H9 (cell line): ENCODE measurements around the gene ASB18. TPM values are rescaled to one million over a fixed set of nuclear protein-coding genes. Genes with fewer than 3 reads are reported as not detected.
A peak's percentile ranks its signal among the peaks of the same experiment; 100 is the strongest.

Experiments used
- DNase-seq: peaks from one replicate; pipeline ENCODE4 v3.0.0-alpha.2; 2017
- H2AFZ ChIP-seq: one replicate; pipeline ENCODE4 v1.6.1; 2013; ENCODE audit warnings: mild to moderate bottlenecking, low read length, control low read depth, moderate library complexity
- H2AK5ac ChIP-seq: 2 replicates; pipeline ENCODE4 v1.6.1; 2013; ENCODE audit warnings: low read length, control low read depth, mixed read lengths; ENCODE audit not compliant: insufficient read length
- H2BK120ac ChIP-seq: one replicate; pipeline ENCODE4 v1.6.1; 2013; ENCODE audit warnings: low read depth, mild to moderate bottlenecking, low read length, control low read depth, inconsistent platforms; ENCODE audit not compliant: poor library complexity, severe bottlenecking
- H2BK12ac ChIP-seq: 2 replicates; pipeline ENCODE4 v1.6.1; 2013; ENCODE audit warnings: low read length, control low read depth, mixed read lengths, low read depth; ENCODE audit not compliant: insufficient read length
- H2BK15ac ChIP-seq: 2 replicates; pipeline ENCODE4 v1.6.1; 2013; ENCODE audit warnings: low read depth, low read length, control low read depth
- H2BK20ac ChIP-seq: one replicate; pipeline ENCODE4 v1.6.1; 2013; ENCODE audit warnings: low read depth, mild to moderate bottlenecking, low read length, control low read depth, inconsistent platforms; ENCODE audit not compliant: poor library complexity, severe bottlenecking
- H2BK5ac ChIP-seq: 2 replicates; pipeline ENCODE4 v1.6.1; 2013; ENCODE audit warnings: low read length, control low read depth, mixed read lengths; ENCODE audit not compliant: insufficient read length
- H3K14ac ChIP-seq: 2 replicates; pipeline ENCODE4 v1.6.1; 2013; ENCODE audit warnings: low read length, control low read depth; ENCODE audit not compliant: insufficient read depth
- H3K18ac ChIP-seq: 2 replicates; pipeline ENCODE4 v1.6.1; 2013; ENCODE audit warnings: low read depth, mild to moderate bottlenecking, mixed read lengths, low read length, control low read depth; ENCODE audit not compliant: insufficient read length
- H3K23ac ChIP-seq: 2 replicates; pipeline ENCODE4 v1.6.1; 2013; ENCODE audit warnings: low read length, control low read depth, mixed read lengths, low read depth; ENCODE audit not compliant: insufficient read length
- H3K23me2 ChIP-seq: 2 replicates; pipeline ENCODE4 v1.6.1; 2013; ENCODE audit warnings: low read depth, mild to moderate bottlenecking, mixed read lengths, low read length, control low read depth; ENCODE audit not compliant: insufficient read length, poor library complexity, severe bottlenecking
- H3K27ac ChIP-seq: 2 replicates; pipeline ENCODE4 v1.5.1; 2013; ENCODE audit warnings: low read length, control low read depth, mixed read lengths, low read depth; ENCODE audit not compliant: insufficient read length
- H3K27me3 ChIP-seq: 2 replicates; pipeline ENCODE4 v1.6.1; 2013; ENCODE audit warnings: low read length, control low read depth, inconsistent platforms; ENCODE audit not compliant: insufficient read depth
- H3K4ac ChIP-seq: 2 replicates; pipeline ENCODE4 v1.6.1; 2013; ENCODE audit warnings: low read depth, mild to moderate bottlenecking, control low read depth, inconsistent platforms, low read length, moderate library complexity
- H3K4me1 ChIP-seq: 2 replicates; pipeline ENCODE4 v1.6.1; 2013; ENCODE audit warnings: low read length, control low read depth, inconsistent platforms; ENCODE audit not compliant: insufficient read depth
- H3K4me2 ChIP-seq: 2 replicates; pipeline ENCODE4 v1.6.1; 2013; ENCODE audit warnings: low read length, control low read depth, mixed read lengths; ENCODE audit not compliant: insufficient read length, insufficient read depth
- H3K56ac ChIP-seq: 2 replicates; pipeline ENCODE4 v1.6.1; 2013; ENCODE audit warnings: low read depth, mild to moderate bottlenecking, mixed read lengths, low read length, control low read depth; ENCODE audit not compliant: insufficient read length
- H3K79me1 ChIP-seq: 2 replicates; pipeline ENCODE4 v1.6.1; 2013; ENCODE audit warnings: low read depth, mild to moderate bottlenecking, moderate library complexity, low read length, control low read depth, inconsistent platforms; ENCODE audit not compliant: insufficient read depth, poor library complexity, severe bottlenecking
- H3K79me2 ChIP-seq: 2 replicates; pipeline ENCODE4 v1.6.1; 2013; ENCODE audit warnings: low read length, control low read depth, inconsistent platforms; ENCODE audit not compliant: insufficient read depth
- H3K9ac ChIP-seq: 2 replicates; pipeline ENCODE4 v1.6.1; 2013; ENCODE audit warnings: low read length, control low read depth, mixed read lengths; ENCODE audit not compliant: insufficient read length; ENCODE audit errors: extremely low read depth
- H3K9me3 ChIP-seq: one replicate; pipeline ENCODE4 v1.6.1; 2013; ENCODE audit warnings: low read depth, low read length, inconsistent platforms; ENCODE audit not compliant: control insufficient read depth
- H3T11ph ChIP-seq: one replicate; pipeline ENCODE4 v1.6.1; 2013; ENCODE audit warnings: mild to moderate bottlenecking, low read length, control low read depth, inconsistent platforms
- H4K20me1 ChIP-seq: one replicate; pipeline ENCODE4 v1.6.1; 2013; ENCODE audit not compliant: control insufficient read depth, insufficient read length, insufficient read depth
- H4K5ac ChIP-seq: 2 replicates; pipeline ENCODE4 v1.6.1; 2013; ENCODE audit warnings: low read depth, mild to moderate bottlenecking, mixed read lengths, low read length, control low read depth; ENCODE audit not compliant: insufficient read length
- H4K8ac ChIP-seq: replicated peaks from 2 replicates; pipeline ENCODE4 v1.6.1; 2013; ENCODE audit warnings: low read length, control low read depth, mixed read lengths, low read depth; ENCODE audit not compliant: insufficient read length
- H4K91ac ChIP-seq: 2 replicates; pipeline ENCODE4 v1.6.1; 2013; ENCODE audit warnings: low read depth, mild to moderate bottlenecking, moderate library complexity, mixed read lengths, low read length, control low read depth; ENCODE audit not compliant: insufficient read length
- H3K27ac Mint-ChIP-seq, 3 experiments: 2 replicates in 2 of 3; 3 replicates in 1 of 3; pipeline ENCODE4 v1.8.0; 2020 to 2021; ENCODE audit warnings: mixed read lengths in 3 of 3, mild to moderate bottlenecking in 1 of 3, moderate library complexity in 1 of 3
- H3K27me3 Mint-ChIP-seq: 2 replicates; pipeline ENCODE4 v1.8.0; 2021; ENCODE audit warnings: low read depth, mild to moderate bottlenecking, moderate library complexity, mixed read lengths
- H3K36me3 Mint-ChIP-seq, 3 experiments: 2 replicates in 2 of 3; 3 replicates in 1 of 3; pipeline ENCODE4 v1.8.0; 2020 to 2021; ENCODE audit warnings: low read depth in 3 of 3, mixed read lengths in 3 of 3; ENCODE audit not compliant: insufficient read depth in 1 of 3
- H3K4me1 Mint-ChIP-seq, 2 experiments: 2 replicates each; pipeline ENCODE4 v1.8.0; 2020; ENCODE audit warnings: mixed read lengths in 2 of 2
- H3K4me3 Mint-ChIP-seq, 2 experiments: 2 replicates in 1 of 2; 3 replicates in 1 of 2; pipeline ENCODE4 v1.8.0; 2020 to 2021; ENCODE audit warnings: mild to moderate bottlenecking in 2 of 2, mixed read lengths in 2 of 2, moderate library complexity in 1 of 2
- H3K9me3 Mint-ChIP-seq, 2 experiments: 2 replicates in 1 of 2; 3 replicates in 1 of 2; pipeline ENCODE4 v1.8.0; 2020; ENCODE audit warnings: mild to moderate bottlenecking in 2 of 2, mixed read lengths in 2 of 2, moderate library complexity in 1 of 2
- WGBS: extraction: QIAGEN DNeasy Blood & Tissue Kit; methylation state at CpG from one replicate; pipeline ENCODE4 v1.1.7; 2013; ENCODE audit warnings: missing lambda C conversion rate, low lambda C conversion rate, mixed read lengths; ENCODE audit not compliant: insufficient read length; ENCODE audit errors: extremely low coverage; 5-methylcytosine and 5-hydroxymethylcytosine counted together
- total RNA-seq: library from RNA; stranded (reverse); gene quantifications from 2 replicates; pipeline ENCODE4 v1.2.1, GENCODE V29; 2021
- TF ChIP-seq, protein P1 (sequence below): fragments of 200-600 bp; sonication (generic); conservative IDR thresholded peaks from 3 replicates; pipeline ENCODE4 v1.8.0; 2021; ENCODE audit warnings: antibody characterized with exemption, mild to moderate bottlenecking

ASB18 gene
- total RNA-seq, 1 experiment from 2014 or later: not detected

DNA sequence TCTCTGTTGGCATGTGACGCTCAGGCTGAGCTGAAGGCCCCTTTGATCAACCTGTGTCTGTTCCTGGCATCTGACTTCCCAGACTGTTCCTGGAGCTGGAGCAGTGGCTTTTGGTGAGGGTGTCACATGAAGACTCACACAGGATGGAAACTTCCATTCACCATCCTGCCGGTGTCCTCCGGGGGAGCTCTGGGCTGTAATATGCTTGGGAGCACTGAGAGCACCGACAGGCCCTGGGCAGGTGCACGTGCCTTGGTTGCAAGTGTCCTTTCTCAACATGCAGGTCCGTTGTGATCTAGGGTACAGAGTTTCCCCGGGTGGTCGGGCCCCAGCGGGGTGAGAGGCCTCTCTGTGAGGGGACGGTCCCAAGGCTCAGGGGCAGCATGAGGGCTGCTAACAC, 71.2 kb downstream of the ASB18 start:
- Histone ChIP-seq H2AFZ (no peak overlapping the region), H3K56ac (no peak overlapping the region), H3K79me2 (no peaks in the 10 kb centered on the region), H3K9ac (no peak overlapping the region), H2AK5ac (no peak overlapping the region), H3K4me2 (no peak overlapping the region), H3K18ac (no peak overlapping the region), H4K8ac (no peak overlapping the region), H3K9me3 (no peaks in the 10 kb centered on the region), H2BK12ac (no peak overlapping the region), H3K79me1 (no peaks in the 10 kb centered on the region), H3T11ph (no peak overlapping the region), H2BK20ac (no peak overlapping the region), H4K5ac (no peak overlapping the region), H3K27ac (no peak overlapping the region), H4K20me1 (no peaks in the 10 kb centered on the region), H3K4ac (no peak overlapping the region), H3K14ac (no peak overlapping the region; the same call in 1 of the 2 replicates), H2BK120ac (no peak overlapping the region), H4K91ac (no peak overlapping the region), H3K4me1 (no peaks in the 10 kb centered on the region), H3K23ac (no peak overlapping the region), H2BK5ac (no peak overlapping the region), H2BK15ac (no peak overlapping the region), H3K27me3 (no peaks in the 10 kb centered on the region), H3K23me2 (no peaks in the 10 kb centered on the region)
- no peak for DNase-seq
- WGBS: no CpG with 5 or more reads among the region's 10 CpGs
- H3K9me3 Mint-ChIP-seq: no peaks in the 10 kb centered on the region
- TF ChIP-seq, protein P1, sequence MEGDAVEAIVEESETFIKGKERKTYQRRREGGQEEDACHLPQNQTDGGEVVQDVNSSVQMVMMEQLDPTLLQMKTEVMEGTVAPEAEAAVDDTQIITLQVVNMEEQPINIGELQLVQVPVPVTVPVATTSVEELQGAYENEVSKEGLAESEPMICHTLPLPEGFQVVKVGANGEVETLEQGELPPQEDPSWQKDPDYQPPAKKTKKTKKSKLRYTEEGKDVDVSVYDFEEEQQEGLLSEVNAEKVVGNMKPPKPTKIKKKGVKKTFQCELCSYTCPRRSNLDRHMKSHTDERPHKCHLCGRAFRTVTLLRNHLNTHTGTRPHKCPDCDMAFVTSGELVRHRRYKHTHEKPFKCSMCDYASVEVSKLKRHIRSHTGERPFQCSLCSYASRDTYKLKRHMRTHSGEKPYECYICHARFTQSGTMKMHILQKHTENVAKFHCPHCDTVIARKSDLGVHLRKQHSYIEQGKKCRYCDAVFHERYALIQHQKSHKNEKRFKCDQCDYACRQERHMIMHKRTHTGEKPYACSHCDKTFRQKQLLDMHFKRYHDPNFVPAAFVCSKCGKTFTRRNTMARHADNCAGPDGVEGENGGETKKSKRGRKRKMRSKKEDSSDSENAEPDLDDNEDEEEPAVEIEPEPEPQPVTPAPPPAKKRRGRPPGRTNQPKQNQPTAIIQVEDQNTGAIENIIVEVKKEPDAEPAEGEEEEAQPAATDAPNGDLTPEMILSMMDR: peak; percentile 37; the same call in 2 of the 3 replicates
- H3K36me3 Mint-ChIP-seq: no peaks in the 10 kb centered on the region
- no peak overlapping the region for H3K27ac Mint-ChIP-seq
- no peak overlapping the region for H3K4me3 Mint-ChIP-seq
- H3K4me1 Mint-ChIP-seq: peaks cover 0 to 4% of the 10 kb centered on the region in 2 experiments; a peak in 1 of 4 replicates
- H3K27me3 Mint-ChIP-seq: peaks cover 9% of the 10 kb centered on the region
